ENCODE data around the gene ARFGEF3.

ARFGEF3 gene

DNA sequence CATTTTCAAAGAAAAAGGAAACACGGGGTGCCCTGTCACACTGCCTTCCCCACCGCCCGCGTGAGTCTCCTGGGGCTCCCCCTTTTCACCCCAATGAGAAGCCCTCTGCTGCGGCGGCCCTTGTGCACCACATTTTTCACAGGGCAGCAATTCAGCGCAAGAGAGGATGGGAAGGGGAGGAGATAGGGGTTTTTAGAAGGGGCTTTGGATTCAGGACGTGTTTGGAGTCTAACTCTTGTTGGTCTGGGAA is 726 bp upstream of the ARFGEF3 start:
- no peak for DNase-seq (ENCODE audit: low read depth in 2 of 2, low spot score in 1 of 2)

DNA sequence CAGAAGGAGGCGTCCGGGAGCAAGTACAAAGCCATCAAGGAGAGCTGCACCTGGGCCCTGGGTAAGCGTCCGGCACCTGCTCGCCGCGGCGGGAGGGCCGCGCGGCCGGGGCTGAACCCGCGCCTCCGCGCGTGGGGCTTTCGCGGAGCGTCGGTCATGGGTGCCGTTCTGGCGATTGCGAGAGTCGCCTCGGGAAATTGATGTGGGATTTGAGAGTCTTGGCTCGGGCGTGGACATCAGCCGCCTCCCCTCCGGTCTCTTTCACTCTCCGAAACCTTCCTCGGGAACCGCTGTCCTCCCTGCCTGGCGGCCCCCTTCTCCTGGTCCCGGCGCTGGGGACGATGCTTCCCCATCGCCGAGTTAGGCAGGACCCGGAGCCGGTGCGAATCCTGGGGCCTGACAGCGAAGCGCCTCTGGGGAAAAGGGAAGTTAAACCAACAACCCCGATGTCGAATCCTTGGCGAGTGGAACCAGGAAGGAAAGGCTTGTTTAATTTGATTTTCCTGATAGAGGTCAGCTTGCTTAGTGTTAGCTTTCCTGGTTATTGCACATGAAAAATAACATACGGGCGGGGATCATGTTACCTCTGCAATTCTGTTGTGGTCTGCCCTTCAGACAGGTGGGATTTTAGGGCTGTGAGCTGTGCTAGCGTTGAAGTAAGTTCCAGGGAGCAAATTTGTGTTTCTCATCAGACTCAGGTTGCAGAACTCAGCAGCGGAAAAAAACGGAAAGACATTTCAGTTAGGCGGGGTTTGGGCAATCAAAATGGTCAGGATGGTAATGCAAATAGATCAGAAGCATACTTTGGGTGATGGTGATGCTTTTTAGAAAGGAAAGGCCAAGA is 594 bp downstream of the ARFGEF3 start:
- DNase-seq (ENCODE audit: low read depth in 2 of 2, low spot score in 1 of 2) = no peak

DNA sequence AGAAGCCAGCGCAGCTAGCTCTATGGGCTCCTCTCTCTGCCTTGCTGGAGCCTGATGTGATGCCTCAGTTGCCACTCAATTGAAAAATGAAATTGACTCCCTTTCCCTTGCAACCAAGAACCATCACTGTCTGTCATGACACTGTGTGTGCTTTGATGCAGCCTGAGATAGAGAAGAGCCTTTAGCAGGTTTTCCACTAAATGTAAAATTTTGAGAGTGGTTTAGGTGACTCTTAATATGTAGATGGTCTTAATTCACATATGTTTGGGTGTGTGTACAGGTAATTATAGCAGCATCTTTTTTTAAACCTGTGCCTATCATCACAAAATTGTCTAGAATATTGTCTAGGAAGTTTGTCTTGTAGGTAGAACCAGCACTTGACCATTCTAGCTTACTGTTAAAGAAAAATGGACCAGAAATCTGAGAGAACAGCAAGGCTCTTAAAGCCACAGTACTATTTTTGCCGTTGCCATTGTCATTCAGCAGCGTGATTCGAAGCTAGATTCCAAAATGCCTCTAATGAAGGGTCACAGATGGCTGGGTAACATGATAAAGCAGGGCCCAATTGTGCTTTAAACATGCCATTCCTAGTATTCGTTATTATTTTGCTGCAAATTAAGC is 1.3 kb downstream of the ARFGEF3 start:
- DNase-seq (ENCODE audit: low read depth in 2 of 2, low spot score in 1 of 2) = no peak

DNA sequence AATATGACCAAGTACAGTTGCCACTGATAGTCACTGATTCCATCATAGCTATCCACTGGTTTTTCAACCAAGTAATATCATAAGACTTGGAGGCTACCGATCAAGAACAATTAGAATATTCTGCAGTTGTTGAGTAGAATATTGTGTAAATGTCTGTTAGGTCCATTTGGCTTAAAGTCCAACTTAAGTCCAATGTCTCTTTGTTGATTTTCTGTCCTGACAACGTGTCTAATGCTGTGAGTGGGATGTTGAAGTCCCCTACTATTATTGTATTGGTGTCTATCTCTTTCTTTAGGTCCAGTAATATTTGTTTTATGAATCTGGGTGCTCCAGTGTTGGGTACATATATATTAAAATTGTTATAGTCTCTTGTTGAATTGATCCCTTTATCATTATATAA is 13.9 kb downstream of the ARFGEF3 start:
- no peak for DNase-seq (ENCODE audit: low read depth in 2 of 2, low spot score in 1 of 2)

DNA sequence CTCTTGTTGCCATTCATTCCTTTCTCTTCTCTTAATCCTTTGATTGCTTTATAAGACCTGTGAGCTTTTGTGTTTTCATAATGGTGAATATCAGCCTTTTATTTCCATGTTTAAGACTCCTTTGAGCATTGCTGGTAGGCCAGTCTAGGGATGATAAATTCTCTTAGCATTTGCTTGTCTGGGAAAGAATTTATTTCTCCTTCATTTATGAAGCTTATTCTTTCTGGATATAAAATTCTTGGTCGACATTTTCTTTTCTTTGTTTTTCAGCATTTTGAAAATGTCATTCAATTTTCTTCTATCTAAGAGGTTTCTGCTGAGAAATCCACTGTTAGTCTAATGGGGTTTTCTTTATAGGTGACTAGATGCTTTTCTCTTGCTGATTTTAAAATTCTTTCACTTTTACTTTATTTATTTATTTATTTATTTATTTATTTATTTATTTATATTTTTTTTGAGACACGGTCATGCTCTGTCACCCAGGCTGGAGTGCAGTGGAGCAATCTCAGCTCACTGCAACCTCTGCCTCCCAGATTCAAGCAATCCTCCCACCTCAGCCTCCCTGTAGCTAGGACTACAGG is 15.0 kb downstream of the ARFGEF3 start:
- DNase-seq (ENCODE audit: low read depth in 2 of 2, low spot score in 1 of 2) = no peak

DNA sequence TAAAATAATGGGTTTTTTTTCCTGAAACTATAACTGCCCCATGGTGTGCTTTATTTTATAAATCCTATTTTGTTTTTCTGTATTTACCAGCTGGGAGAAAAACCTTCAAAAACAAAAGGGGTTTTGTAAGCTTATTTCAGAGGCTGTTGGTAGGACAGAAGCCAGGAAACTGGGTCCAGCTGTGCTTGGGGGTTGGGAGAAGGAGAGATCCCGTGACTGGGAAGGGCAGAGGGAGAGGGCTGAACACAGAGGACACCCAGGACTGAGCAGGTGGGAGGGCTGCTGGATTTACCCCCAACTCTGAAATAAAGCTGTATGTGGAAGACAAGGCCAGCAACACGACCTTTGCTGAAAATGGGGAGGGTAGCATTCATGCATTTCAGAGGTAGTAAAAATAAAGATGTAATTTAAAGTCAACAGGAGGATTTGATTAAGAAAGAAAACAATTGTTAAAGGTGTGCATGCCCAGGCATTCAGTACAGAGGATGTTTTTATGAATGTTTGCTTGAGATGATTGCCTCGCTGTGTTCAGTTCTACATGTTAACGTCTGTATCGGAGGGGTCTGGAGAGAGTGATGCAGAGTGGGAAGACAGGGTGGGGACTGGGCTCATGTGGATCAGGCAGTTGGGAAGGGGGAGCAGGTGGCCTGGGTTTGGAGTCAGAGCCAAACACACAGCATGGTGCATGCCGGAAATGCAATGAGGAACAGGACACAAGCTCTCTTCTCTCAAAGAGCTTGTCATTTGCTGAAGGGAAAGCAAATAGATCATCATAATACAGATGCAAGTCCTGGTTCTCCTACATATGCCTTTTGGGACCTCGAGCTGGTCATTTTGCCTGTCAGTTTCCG is 21.4 kb downstream of the ARFGEF3 start:
- no peak for DNase-seq (ENCODE audit: low read depth in 2 of 2, low spot score in 1 of 2)

DNA sequence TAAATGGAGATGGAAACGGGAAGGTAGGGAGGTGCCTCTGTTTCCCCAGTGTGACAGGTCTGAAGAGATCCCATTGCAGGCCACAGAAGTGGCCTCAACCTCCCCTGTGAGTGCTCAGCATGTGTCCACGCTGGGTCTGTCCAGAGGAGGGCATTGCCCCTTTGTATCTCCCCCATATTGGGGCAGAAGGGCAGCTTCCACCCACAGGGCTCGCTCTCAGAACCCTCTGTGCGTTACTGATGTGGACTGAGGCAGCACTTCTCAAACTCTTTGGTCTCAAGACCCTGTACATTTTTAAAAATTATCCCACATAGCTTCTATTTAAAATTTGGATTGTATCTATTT is 22.0 kb downstream of the ARFGEF3 start:
- no peak for DNase-seq (ENCODE audit: low read depth in 2 of 2, low spot score in 1 of 2)

DNA sequence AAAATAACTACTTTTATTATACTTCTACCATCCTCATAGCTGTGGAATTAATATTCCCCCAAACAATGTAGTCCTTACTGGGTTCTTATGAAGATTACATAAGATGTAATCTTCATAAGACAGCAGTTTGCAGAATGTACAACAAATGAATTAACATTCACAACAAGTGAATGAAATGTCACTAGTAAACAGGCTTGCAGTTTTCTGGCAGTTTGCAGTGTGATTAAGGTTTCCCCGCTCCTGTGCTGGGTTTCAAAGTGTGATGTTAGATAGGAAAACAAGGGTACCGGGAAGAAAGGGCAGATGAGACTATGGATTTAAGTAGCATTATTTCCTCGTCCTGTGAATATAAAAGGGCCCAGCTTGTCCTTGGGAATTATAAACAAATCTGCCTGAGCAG is 22.5 kb downstream of the ARFGEF3 start:
- DNase-seq (ENCODE audit: low read depth in 2 of 2, low spot score in 1 of 2) = no peak

DNA sequence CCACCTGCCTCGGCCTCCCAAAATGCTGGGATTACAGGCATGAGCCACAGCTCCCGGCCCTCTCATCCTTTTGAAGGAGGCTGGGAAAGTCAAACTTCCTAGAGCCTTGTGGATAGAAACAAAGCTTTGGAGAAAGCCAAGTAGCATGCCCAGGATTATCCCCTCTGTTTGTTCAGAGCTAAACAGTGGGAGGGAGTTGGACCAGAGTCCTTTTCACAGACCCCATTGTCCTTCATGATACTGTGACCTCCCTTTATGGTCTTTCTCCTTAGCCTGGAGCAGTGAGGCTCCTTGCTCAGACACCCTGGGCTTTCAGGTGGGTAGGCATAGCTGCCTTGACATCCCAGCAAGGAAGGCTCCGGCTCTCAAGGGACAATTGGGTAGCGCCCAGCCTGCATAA is 25.4 kb downstream of the ARFGEF3 start:
- DNase-seq (ENCODE audit: low read depth in 2 of 2, low spot score in 1 of 2) = no peak

DNA sequence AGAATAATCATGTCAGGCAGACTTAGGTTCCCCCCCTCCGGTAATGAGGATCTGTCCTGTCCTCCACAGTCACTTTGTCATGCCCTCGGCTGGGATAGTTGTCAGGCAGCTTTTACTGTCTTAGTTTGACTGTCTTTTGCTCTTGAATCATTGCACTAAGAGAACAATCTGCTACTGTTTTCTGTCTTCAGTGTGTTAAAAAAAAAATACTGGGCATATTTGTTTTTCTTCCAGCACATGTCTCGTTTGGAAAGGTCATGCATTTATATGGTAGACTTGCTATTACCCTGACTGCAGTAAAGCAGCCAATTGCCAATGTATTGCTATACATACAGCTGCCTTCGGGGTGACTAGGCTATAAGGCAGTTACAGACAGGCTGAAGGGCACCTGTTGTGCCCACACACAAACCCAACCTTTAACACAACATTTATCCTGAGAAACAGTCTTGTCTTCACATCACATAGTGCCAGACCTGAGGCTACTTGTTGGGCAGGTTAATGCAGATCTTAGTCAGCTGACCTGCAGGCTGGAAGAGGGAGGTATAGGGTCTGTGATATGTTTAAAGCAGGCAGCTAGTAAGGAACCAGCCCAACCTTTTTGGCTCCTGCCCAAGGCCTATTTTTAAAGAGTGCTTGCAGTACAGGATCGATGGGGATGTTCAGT is 26.7 kb downstream of the ARFGEF3 start:
- DNase-seq (ENCODE audit: low read depth in 2 of 2, low spot score in 1 of 2) = no peak

DNA sequence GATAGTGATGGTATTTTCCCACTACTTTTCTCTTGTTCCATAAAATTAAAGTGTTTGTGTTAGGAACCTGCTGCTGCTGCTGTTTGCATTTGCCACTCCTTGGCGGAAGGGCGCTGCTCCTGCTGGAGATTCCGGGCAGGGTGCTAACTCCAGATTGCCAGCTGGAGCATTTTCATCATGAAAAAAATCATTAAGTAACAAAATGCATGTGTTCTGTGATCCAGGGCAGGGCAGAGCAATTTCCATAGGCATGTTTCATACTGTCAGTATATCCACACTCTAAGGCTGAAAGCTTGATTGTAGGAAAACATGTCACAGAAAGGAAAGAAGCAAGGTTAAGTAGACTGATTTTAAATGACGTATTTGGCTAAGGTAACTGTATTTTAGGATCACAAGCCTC is 32.5 kb downstream of the ARFGEF3 start:
- DNase-seq (ENCODE audit: low read depth in 2 of 2, low spot score in 1 of 2) = no peak

DNA sequence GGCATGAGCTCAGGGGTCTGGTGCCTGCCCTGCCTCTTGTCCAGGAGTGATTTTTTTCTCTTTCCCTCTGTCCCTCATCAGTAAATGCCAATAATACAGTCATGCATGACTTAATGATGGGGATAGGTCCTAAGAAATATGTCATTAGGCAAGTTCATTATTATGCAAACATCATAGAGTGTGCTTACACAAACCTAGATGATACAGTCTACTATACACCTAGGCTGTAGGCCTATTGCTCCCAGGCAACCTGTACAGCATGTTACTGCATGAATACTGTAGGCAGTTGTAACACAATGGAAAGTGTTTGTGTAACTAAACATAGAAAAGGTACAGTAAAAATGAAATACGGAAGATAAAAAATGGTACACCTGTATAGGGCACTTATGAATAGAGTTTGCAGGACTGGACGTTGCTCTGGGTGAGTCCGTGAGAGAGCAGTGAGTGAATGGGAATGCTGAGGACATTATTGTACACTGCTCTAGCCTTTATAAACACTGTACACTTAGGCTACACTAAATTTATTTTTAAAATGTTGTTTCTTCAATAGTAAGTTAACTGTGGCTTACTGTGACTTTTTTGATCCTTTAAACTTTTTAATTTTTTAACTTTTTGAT is 34.5 kb downstream of the ARFGEF3 start:
- DNase-seq (ENCODE audit: low read depth in 2 of 2, low spot score in 1 of 2) = no peak

DNA sequence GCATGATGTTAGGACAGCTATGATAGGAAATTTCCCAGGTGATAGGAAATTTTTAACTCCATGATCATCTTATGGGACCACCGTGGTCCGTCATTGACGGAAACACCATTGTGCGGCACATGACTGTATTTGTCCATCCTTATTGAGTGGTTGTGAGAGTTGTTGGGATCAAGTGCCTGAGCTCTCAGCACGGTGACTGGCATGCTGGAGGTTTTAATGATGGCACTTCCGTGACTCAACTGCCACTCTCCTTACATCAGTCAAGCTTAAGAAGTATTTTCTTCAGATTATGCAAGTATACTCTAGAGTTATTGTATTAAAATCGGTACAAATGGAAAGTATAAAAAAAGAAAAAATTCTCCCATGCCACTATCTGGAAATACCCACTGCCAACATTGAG is 35.8 kb downstream of the ARFGEF3 start:
- DNase-seq (ENCODE audit: low read depth in 2 of 2, low spot score in 1 of 2) = no peak

DNA sequence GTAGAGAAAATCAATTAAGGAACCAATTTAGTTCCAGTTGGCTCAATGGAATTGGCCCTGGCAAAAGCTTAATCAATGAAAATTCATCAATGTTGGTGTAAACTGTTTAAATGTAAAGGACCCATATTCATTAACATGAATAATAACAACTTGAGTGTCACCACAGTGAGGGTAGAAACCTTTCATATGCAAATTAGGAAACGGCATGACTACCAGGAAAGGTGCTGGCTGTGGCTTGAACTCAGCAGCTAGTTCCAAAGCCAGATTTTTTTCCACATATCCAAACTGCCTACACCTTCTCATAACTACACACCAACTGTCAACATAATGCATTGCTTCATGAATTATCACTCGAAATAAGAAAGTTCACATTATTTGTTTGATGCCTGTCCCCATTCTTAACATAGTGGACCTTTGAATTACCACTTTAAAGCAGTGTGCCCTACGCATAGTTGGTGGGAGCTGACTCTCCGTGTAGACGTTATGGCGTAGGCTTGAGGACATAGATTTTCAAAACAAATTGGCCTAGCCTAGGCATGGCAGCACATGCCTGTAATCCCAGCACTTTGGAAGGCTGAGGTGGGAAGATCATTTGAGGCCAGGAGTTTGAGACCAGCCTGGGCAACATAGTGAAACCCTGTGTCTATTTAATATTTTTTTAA is 36.8 kb downstream of the ARFGEF3 start:
- no peak for DNase-seq (ENCODE audit: low read depth in 2 of 2, low spot score in 1 of 2)

DNA sequence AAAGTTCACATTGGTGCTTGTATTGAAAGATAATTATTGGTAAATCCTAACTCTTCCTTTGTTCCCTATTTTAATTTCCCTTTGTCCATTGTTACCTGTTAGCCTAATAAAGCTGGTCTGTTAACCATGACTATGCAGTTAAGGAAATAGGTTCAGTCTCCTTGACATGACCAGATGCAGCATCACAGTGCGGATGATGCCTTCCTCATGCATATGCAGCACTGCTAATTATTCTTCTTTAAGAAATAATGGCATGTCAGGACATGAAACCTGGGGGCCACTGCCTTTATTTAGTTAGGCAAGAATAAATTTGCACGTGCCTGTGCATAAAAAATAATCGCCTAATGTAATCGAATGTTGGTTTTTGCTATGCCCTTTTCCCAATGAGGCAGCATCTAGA is 40.1 kb downstream of the ARFGEF3 start:
- no peak for DNase-seq (ENCODE audit: low read depth in 2 of 2, low spot score in 1 of 2)

DNA sequence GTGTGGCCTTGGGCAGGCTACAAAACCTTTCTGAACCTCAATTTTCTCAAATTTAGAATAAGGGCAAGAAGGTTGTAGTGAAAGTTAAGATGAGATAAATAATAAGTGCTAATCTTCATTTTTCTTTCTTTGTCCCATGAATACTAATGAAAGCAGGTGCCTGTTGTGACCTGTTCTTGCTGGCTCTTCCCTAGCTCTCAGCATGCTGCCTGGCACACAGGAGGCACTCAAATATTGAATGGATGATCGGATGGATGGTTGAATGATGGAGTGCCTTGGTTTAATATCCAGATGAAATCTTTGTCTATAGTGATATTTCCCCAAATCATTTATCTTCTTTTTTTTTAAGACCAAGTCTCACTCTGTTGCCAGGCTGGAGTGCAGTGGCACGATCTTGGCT is 41.6 kb downstream of the ARFGEF3 start:
- no peak for DNase-seq (ENCODE audit: low read depth in 2 of 2, low spot score in 1 of 2)

DNA sequence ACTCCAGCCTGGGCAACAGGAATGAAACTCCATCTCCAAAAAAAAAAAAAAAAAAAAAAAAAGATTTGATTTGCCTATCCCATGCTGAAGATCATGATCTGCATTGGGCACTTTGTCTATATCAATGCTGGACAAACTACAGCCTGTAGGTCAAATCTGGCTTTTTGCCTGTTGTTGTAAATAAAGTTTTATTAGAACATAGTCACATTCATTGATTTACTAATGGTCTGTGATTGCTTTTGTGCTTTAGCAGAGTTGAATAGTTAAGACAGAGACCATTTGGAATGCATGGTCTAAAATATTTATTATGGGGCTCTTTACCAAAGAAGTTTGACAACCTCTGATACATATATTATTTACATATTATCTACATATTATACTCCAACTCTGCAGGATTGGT is 42.6 kb downstream of the ARFGEF3 start:
- DNase-seq (ENCODE audit: low read depth in 2 of 2, low spot score in 1 of 2) = no peak

DNA sequence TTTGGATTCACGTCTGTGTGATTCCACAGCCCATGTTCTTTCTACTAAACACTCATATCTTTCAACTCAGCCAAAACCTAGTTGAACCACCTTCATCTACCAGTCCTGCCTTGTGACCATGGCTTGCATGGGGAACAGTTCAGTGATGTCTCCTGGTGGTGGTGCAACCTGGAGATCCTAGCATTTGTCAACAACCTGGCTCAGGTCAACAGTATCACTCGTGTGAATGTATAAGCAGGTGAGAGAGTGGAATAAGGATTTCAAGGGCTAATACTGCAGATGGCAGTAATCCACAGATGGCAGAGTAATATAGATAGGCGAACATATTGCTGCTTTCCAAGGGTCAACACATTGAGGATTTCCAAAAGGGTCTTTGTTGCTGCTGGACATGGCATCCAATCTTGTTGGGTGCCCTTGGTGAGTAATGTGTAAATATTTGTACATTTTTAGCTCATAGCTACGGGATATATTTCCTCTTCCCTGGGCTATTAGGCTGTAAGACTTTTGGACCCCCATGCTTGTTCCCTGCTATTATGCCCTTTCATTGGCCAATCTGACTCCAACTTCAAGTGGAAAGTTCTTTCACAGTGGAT is 43.1 kb downstream of the ARFGEF3 start:
- no peak for DNase-seq (ENCODE audit: low read depth in 2 of 2, low spot score in 1 of 2)

DNA sequence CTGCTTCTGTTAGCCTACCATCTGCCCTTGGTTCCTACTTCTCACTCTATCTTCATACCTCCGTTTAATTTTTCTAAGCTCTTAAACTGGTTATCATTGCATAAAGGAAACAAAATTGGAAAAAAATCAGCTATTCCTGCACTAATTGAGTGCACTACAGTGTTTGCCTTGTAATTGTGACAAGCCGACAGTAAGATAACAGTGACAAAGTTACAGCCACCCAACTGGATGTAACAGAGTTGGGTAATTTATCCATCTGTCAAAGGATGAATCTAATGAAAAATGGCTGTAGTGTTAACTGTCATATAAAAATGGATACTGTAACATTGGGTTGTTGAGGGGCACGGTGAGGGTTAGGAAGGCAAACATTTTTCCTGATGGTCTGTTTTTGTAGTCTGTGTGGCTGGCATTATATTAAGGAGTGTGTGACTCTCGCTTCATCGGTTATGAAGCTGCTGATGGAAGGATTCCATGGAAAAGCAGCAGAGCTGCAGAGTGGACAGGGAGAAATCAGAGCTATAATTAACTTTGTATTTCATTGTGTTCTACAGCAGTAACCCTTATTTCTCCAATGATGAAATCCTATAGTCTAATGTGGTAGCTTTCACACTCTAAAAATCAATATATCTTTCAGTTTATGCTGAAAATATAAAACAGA is 43.8 kb downstream of the ARFGEF3 start:
- no peak for DNase-seq (ENCODE audit: low read depth in 2 of 2, low spot score in 1 of 2)

DNA sequence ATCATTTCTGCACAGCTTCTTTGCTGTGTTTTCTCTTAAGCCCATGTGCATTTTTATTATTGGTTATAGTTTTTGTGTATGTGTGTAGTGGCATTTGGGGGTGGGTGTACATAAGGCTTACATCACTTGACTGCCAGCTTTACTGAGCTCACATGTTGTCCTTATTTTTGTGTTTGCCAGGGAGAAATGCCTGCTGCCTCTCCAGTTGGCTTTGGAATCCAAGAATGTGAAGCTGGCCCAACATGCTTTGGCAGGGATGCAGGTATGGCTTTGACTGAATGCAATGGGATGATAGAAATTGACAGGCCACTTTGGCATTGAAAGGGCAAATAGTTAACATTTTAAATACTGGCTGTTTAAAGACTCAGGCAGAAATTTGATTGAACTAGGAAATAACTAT is 45.1 kb downstream of the ARFGEF3 start:
- no peak for DNase-seq (ENCODE audit: low read depth in 2 of 2, low spot score in 1 of 2)
